Stimulated activated naive B cell treated with anti-CD40 and anti-IgM and Interleukin-4, amounts not matched to agents 10 μg/mL and 1 μg/mL and 100 μg/mL, for 72 hours (primary cell): ENCODE results near the gene ENPP7.

Source experiments
- ATAC-seq, 2 donors: fragments of 150-1000 bp; cut with Tn5 transposase; replicated peaks; 2 replicates each; pipeline ENCODE4 v1.10.0; 2021; ENCODE audit warnings: moderate library complexity in 1 of 2
- DNase-seq: peaks from one replicate; pipeline ENCODE4 v3.0.0; 2021
- H3K27ac Mint-ChIP-seq: one replicate; pipeline ENCODE4 v1.8.0; 2022; ENCODE audit warnings: mild to moderate bottlenecking, mixed read lengths
- H3K27me3 Mint-ChIP-seq, 2 donors: one replicate each; pipeline ENCODE4 v1.8.0; 2022; ENCODE audit warnings: mixed read lengths in 2 of 2
- H3K36me3 Mint-ChIP-seq, 2 donors: one replicate each; pipeline ENCODE4 v1.8.0; 2022; ENCODE audit warnings: mixed read lengths in 2 of 2, mild to moderate bottlenecking in 1 of 2
- H3K4me1 Mint-ChIP-seq, 2 donors: one replicate each; pipeline ENCODE4 v1.8.0; 2022; ENCODE audit warnings: mixed read lengths in 2 of 2, mild to moderate bottlenecking in 1 of 2
- H3K4me3 Mint-ChIP-seq, 2 donors: one replicate each; pipeline ENCODE4 v1.8.0; 2022; ENCODE audit warnings: mild to moderate bottlenecking in 2 of 2, mixed read lengths in 2 of 2, moderate library complexity in 1 of 2
- H3K9me3 Mint-ChIP-seq, 2 donors: one replicate each; pipeline ENCODE4 v1.8.0; 2022; ENCODE audit warnings: mixed read lengths in 2 of 2, mild to moderate bottlenecking in 1 of 2

Gene ENPP7

DNA sequence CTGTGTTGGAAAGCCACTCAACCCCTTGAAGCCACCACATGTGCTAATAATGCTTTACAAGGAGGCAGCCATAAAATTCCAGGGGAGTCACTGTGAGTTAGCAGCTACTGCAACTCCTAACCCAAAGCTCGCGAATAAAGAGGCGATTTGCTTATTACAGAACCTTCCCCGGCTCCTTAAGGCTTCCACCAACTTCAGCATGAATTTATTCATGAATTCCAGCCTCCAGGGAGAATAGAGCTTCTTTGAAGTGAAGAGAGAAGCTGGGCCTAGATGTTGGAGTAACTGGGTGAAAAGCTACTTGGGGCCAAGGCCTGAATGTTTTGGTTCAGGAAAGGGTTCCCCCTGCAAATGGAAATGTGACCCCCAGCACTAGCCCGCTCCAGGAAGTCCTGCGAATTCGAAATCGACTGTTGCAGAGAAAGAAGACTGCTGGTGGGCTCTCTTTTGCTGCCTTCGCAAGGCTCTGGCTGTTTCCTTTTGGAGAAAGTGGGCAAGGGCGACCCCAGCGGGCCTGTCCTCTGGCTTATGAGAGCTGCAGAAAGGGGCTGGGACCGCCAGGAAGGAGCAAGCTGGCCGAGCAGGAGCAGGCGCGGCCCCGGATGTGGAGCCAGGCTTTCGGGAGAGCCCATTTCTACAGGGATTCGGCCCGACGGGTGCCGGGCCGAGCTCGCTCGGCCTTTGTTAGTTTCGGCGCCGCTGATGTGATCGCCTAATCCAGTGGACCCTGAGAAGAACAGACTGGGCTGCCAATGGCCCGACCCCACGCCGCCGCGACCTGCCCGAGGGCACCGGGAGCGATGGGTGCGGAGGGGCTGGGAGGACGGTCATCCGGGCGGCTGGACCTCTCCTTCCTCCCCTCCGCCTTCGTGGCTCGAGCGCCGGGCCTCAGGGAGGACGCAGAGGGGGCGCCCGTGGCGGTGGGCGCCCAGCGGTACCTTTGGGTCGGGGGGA lies 58.5 kb downstream of the ENPP7 start:
- ATAC-seq (no peak), DNase-seq (no peak)
- Mint-ChIP-seq H3K4me3 (peak overlapping the region; percentile 50 to 52), H3K36me3 (peaks cover 3% of the 10 kb centered on the region in 2 donors), H3K9me3 (no peaks in the 10 kb centered on the region), H3K27ac (peak overlapping the region; percentile 25), H3K4me1 (peaks cover 4 to 19% of the 10 kb centered on the region in 2 donors), H3K27me3 (peaks cover 58 to 71% of the 10 kb centered on the region in 2 donors)

DNA sequence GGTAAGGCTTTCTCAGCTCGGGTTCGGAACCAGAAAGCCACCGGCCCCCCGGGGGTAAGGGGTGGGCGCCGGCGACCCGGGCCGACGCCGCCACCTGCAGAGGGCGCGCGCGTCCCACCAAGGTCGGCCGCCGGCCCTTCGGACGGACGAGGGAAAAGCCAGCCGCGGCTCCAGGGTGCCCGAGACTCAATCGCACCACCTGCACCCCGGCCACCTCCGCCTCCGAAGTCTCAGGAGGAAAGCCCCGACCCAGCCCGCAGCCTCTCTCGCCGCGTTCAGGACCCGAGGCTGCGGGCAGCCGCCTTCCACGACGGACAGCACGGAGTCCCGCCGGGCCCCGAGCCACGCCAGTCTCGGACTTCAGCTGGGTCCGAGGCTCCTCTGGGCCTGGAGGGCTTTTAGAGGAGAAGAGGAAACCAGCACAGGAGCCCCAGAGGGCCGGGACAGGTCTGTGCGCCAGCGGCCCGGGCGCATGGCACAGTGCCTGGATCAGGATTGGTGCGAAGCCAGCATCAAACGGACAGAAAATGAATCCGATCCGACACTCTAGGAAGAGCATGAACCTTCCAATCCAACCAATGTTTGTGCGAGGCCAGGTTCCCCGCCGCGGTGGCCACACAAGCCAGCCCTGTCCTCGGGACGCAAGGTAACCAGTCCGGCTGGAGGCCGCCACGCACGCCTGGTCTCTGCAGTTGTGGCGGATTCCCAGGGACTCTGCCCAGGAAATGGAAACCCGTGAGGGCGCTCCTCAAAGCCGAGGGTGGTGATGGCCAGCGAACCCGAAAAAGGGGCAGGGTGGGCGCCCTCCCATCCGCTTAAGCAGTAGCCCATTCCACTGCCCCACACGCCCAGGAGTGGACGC lies 59.4 kb downstream of the ENPP7 start:
- peak overlapping the region in 1 of 2 donors; percentile 25 for H3K4me3 Mint-ChIP-seq
- DNase-seq: no peak
- ATAC-seq: no peak
- H3K4me1 Mint-ChIP-seq: peaks cover 4 to 19% of the 10 kb centered on the region in 2 donors
- peak overlapping the region; percentile 79 for H3K27ac Mint-ChIP-seq
- H3K36me3 Mint-ChIP-seq: peaks cover 3% of the 10 kb centered on the region in 2 donors
- no peaks in the 10 kb centered on the region for H3K9me3 Mint-ChIP-seq
- H3K27me3 Mint-ChIP-seq: peaks cover 54 to 68% of the 10 kb centered on the region in 2 donors

DNA sequence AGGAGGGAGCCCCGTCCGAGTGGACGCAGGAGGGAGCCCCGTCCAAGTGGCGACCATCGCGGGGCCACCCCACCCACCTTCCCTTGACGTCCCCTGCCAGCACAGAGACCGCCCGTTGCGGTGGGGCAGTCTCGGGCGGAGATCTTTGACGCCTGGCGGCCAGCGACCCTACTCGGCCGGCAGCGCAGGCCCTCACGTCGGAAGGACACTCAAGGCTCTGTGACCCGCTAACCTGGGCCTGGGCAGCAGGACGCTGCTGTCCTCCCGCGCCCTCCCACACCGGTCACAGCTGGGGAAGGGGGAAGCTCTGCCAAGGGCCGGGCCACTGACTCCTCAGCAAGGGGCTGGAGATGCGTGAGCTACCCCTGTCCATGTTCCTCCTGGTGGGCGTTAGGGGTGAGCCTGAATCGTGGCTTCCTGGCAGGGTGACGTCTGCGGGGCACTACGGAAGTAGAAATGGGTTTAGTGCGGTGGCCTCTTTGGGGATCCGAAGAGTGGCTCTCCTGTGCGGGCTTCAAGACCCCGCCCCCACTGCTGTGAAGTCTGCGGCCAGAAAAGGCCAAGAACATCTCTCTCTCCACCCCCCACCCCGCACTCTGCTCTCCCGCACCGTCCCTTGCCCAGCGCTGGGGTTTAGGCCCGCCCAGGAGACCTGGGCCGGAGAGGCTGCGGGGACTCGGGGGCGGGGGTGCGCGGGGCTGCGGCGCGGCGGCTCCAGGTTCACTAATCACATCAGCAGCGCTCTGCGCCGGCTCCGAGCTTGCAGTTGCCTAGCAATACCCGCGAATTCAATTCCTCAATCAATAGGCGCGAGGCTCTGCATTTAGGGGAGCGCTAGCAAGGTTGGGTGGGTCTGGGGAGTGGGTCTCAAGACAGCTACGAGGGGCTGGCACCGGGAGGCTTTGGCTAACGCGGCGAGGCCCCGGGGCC lies 60.3 kb downstream of the ENPP7 start:
- Mint-ChIP-seq H3K9me3 (no peaks in the 10 kb centered on the region), H3K4me1 (peaks cover 6 to 24% of the 10 kb centered on the region in 2 donors), H3K36me3 (peaks cover 3% of the 10 kb centered on the region in 2 donors), H3K27ac (peak overlapping the region; percentile 69), H3K4me3 (peak overlapping the region in 1 of 2 donors; percentile 16), H3K27me3 (peaks cover 51 to 59% of the 10 kb centered on the region in 2 donors)
- ATAC-seq: no peak
- no peak for DNase-seq

DNA sequence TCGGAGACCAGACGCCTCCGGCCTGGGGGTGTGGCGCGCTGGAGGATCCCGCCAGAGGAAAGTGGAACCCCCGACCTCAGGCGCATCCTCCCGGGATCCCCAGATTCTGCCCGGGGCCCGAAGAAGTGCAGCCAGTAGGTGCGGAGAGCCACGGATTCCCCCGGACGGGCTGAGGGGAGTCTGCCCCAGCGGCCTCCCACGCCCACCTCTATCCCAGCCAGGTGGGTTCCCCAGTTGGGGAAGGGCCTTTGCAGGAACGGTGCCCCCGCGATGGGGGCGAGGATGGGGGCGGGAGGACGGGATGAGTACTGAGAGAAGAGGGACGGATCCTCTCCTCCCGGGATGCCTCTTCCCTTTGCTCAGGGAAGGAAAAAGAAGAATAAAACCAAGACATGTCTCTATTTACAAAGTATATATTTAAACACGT lies 61.0 kb downstream of the ENPP7 start:
- DNase-seq: no peak
- H3K4me1 Mint-ChIP-seq: peaks cover 11 to 29% of the 10 kb centered on the region in 2 donors
- no peaks in the 10 kb centered on the region for H3K9me3 Mint-ChIP-seq
- peaks cover 44 to 52% of the 10 kb centered on the region in 2 donors for H3K27me3 Mint-ChIP-seq
- no peak for ATAC-seq
- H3K36me3 Mint-ChIP-seq: peaks cover 3% of the 10 kb centered on the region in 2 donors
- no peak overlapping the region for H3K27ac Mint-ChIP-seq
- no peak overlapping the region for H3K4me3 Mint-ChIP-seq
